ENCODE data around the gene AGAP4.
"Not testable (repeated sequence)": the region's sequence is repeated elsewhere in the genome, so short reads cannot be mapped to it uniquely, and the experiment has no call there.

The AGAP4 gene

GRCh38 chr10:45789991-45790390 lies 57.3 kb downstream of the AGAP4 start:
- not testable (repeated sequence) for DNase-seq

DNA sequence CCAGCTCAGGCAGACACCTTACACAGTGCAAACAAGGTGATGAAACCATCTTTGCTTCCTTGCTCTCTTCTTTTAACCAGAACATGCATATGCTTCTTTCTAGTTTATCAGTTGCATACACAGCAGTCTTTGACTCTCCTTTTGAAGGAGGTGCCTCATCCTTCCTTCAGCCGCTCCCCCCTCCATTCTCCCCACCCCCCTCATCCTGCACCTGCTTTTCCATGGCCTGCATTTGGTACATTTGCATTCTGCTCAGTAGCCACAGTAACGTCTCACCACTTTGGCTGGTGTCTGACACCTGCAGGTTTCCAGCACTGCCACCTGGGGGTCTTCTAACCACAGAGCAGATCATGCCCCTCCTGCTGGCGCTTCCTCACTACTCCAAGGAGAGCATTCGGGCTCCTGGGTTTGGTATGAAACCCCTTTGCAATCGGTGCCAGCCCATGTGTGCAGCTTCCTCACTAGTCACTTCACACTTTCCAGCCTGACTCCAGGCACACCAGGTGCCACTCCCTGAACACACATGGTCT lies 60.0 kb downstream of the AGAP4 start:
- DNase-seq = not testable (repeated sequence)

- DNase-seq = not testable (repeated sequence)
These were observed 61.1 kb downstream of the AGAP4 start for GRCh38 chr10:45786217-45786616.
